Measurements from ENCODE around the gene CGB5.
A peak's percentile ranks its signal among the peaks of the same experiment; 100 is the strongest.
"Not testable (repeated sequence)": the region's sequence is repeated elsewhere in the genome, so short reads cannot be mapped to it uniquely, and the experiment has no call there.

Gene CGB5

DNA sequence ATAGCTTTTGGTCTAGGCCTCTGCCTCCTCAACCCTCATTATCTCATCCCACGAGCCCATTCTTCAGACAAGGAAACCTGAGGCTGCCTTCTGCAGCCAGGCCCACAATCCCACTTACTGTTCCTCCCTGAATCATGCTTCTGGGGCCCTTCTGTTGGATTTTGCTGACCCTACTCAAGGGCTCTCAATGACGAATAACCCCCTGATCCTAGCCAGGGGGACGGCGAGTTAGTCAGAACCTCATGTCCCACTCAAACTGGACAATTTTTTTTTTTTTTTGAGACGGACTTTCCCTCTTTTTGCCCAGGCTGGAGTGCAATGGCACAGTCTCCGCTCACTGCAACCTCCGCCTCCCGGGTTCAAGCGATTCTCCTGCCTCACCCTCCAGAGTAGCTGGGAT is 21.5 kb upstream of the CGB5 start:
- no peak for DNase-seq

GRCh38 chr19:49024233-49024632 is 19.4 kb upstream of the CGB5 start, which contains the start of gene CGB3:
Gene CGB3 (minus strand): TSS chr19:49024333. CDS start chr19:49023971, 362 bp downstream.
- not testable (repeated sequence) for DNase-seq

DNA sequence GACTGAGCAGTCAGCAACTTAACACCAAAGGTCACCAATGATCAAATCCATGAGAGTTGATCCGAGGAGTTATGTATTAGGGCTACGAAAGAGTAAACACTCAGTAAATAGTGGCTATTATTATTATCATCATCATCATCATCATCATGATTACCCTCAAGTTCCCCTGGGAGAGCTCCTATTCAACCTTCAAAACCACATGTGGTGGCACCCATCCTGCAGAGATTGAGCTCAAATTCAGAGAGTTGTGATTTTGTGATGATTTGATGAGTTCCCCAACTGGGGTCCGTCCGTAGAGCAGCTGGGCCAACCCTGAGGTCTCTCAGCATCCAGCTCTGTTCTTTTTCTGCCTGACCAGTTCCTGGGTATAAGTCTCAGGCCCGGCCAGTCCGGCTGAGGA is 18.6 kb upstream of the CGB5 start:
- DNase-seq, result not testable (repeated sequence)

DNA sequence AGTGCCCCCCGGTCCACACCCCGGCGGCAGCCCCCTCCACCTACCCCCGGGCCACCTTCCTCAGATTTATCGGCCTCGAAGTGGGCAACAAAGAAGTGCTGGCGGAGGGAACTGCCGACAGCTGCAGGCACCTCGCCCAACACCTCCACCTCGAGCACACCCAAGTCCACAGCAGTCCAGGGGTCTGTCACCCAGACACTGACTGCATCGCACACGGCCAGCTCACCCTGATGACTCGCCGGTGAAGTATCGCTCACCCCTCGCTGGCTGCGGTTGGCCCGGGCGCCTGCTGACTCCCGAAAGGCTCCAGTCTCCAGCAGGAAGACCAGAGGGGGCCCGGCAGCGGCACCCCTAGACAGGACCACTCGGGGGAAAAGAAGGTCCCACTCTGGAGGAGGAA is 18.0 kb upstream of the CGB5 start:
- not testable (repeated sequence) for DNase-seq

DNA sequence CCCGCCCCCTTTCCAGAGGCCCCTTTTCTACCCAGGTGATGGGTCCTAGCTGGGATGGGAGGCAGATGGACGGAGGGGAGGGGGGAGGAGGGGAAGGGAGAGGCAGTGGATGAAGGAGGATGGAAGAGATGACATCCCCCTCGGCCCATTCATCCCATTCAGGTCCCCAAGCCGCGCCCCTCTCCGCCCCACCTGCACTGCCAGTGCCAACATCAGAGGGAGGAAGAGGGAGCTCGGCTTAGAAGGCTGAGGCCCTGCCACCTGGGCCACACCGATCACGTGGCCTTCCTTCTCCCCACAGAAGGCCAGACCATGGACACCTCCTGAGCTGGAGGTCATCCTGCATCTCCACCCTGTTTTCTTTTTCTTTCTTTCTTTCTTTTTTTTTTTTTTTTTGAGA is 15.0 kb upstream of the CGB5 start:
- not testable (repeated sequence) for DNase-seq

GRCh38 chr19:49029749-49030148 is 13.9 kb upstream of the CGB5 start:
- DNase-seq, result not testable (repeated sequence)

DNA sequence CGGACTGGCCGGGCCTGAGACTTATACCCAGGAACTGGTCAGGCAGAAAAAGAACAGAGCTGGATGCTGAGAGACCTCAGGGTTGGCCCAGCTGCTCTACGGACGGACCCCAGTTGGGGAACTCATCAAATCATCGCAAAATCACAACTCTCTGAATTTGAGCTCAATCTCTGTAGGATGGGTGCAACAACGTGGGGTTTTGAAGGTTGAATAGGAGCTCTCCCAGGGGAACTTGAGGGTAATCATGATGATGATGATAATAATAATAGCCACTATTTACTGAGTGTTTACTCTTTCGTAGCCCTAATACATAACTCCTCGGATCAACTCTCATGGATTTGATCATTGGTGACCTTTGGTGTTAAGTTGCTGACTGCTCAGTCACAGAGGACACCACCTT is 13.3 kb upstream of the CGB5 start:
- not testable (repeated sequence) for DNase-seq

GRCh38 chr19:49031642-49032301 is 11.9 kb upstream of the CGB5 start, which contains the start of gene CGB2:
Gene CGB2 (plus strand): TSS chr19:49031890. CDS start chr19:49032096, 206 bp downstream.
- peak; percentile 94 to 96 for DNase-seq

DNA sequence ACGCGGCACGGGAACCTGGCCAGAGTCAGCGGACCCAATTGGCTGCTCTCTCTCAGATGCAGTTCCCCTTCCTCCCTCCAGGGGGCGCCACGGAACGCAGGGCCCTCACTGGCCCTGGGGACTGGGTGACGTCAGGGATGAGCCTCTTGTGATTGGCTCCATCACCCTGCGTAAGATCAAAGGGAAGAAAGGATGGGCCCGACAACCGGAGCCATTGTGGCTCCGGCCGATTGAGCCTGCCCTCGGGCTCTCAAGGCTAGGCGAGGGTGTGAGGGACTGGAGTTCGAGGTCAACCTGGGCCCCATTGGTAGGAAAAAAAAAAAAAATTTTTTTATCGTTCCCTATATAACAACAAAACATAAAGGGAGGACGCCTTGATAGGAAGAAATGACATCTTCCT is 6.8 kb upstream of the CGB5 start, which contains the start of gene CGB1:
Gene CGB1 (minus strand): TSS at position 81 of the 400 bp plus-strand sequence. CDS start 184 bp downstream, outside the sequence.
- peak; percentile 83 to 84 for DNase-seq

GRCh38 chr19:49038111-49038510 is 5.5 kb upstream of the CGB5 start:
- not testable (repeated sequence) for DNase-seq

GRCh38 chr19:49038557-49039276 is 4.9 kb upstream of the CGB5 start:
- DNase-seq, result not testable (repeated sequence)

GRCh38 chr19:49039736-49040135 is 3.9 kb upstream of the CGB5 start:
- DNase-seq, result not testable (repeated sequence)

DNA sequence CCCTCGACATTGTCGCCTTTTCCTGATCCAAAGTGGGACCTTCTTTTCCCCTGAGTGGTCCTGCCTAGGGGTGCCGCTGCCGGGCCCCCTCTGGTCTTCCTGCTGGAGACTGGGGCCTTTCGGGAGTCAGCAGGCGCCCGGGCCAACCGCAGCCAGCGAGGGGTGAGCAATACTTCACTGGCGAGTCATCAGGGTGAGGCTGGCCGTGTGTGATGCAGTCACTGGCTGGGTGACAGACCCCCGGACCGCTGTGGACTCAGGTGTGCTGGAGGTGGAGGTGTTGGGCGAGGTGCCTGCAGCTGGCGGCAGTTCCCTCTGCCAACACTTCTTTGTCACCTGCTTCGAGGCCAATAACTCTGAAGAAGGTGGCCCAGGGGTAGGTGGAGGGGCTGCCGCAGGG is 1.5 kb upstream of the CGB5 start:
- no peak for DNase-seq

GRCh38 chr19:49042666-49043065 is 982 bp upstream of the CGB5 start:
- not testable (repeated sequence) for DNase-seq

DNA sequence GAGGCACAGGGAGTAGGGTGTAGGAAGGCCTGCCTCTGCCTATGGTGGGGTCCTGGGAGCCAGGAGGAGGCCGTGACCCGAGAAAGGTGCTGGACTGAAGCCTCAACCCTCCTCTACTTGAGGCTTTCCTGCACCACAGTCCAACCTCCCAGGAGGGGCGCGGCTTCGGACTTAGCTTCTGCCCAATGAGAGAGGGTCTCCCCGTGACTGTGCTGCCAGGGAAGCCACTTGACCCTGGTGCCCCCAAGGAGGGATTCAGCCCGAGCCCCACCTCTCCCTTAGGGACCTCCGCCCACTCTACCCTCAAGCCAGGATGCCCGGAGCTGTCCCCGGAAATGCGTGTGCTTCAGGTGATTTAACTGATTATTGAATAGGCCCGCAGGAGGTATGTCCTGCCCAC is 5.4 kb downstream of the CGB5 start, which contains the start of gene CGB8:
Gene CGB8 (minus strand): TSS at position 101 of the 400 bp plus-strand sequence. CDS start 372 bp downstream, outside the sequence.
- not testable (repeated sequence) for DNase-seq

DNA sequence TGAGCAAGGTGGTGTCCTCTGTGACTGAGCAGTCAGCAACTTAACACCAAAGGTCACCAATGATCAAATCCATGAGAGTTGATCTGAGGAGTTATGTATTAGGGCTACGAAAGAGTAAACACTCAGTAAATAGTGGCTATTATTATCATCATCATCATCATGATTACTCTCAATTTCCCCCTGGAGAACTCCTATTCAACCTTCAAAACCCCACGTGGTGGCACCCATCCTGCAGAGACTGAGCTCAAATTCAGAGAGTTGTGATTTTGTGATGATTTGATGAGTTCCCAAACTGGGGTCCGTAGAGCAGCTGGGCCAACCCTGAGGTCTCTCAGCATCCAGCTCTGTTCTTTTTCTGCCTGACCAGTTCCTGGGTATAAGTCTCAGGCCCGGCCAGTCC is 6.2 kb downstream of the CGB5 start:
- DNase-seq, result not testable (repeated sequence)

DNA sequence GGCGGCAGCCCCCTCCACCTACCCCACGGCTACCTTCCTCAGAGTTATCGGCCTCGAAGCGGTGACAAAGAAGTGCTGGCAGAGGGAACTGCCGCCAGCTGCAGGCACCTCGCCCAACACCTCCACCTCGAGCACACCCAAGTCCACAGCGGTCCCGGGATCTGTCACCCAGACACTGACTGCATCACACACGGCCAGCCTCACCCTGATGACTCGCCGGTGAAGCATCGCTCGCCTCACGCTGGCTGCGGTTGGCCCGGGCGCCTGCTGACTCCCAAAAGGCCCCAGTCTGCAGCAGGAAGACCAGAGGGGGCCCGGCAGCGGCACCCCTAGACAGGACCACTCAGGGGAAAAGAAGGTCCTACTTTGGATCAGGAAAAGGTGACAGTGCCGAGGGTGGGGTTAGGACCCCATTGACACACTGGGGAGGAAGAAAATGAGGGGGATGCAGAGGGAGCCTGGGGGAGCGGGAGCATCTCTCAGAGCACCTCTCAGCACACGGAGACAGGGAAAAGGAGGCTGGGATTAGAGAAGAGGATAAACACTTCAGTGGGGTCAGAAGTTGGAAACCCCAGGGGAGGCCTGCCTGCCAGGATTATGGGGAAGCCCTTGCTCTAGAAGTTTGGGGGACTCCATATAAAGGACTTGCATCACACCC is 6.9 kb downstream of the CGB5 start:
- not testable (repeated sequence) for DNase-seq

DNA sequence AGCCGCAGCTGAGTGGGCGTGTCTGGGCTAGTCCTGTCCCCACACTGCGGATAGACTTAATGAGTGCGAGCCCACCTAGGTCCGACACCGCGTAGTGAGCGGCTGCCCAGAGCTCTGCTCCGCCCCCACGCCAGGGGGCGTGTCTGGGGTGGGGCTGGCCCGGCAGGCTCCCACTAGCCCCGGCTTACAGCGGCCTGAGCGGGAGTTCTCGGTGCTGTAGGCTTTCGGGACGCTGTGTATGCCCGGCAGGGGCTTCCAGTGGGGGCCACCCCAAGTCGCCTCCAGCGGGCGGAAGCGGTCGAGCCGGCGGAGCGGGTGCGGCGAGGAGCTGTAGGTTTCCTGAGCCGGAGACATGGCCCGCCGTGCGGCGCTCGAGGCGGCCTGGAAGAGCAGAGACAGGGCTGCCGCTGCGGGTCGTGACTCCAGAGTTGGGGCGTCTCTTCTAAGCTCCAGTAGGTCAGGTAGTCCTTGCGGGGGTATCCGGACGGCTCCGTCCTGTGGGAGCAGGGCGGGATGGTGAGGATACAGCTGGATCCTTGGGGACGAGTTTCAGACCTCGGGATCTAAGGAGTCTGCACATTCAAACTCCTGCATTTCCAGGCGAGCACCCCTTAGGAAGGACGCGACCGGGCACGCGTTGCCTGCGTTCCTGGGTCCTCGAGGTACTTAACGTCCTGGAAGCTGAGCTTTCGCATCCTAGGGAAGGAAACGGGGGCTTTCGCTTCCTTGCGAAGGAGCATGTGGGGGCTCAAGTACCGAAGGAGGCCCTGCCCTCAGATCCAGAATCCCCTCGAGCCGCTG is 12.7 kb downstream of the CGB5 start:
- DNase-seq, result peak; percentile 68 to 76

- DNase-seq, result not testable (repeated sequence)
Observed at GRCh38 chr19:49056902-49057596, 13.4 kb downstream of the CGB5 start.

DNA sequence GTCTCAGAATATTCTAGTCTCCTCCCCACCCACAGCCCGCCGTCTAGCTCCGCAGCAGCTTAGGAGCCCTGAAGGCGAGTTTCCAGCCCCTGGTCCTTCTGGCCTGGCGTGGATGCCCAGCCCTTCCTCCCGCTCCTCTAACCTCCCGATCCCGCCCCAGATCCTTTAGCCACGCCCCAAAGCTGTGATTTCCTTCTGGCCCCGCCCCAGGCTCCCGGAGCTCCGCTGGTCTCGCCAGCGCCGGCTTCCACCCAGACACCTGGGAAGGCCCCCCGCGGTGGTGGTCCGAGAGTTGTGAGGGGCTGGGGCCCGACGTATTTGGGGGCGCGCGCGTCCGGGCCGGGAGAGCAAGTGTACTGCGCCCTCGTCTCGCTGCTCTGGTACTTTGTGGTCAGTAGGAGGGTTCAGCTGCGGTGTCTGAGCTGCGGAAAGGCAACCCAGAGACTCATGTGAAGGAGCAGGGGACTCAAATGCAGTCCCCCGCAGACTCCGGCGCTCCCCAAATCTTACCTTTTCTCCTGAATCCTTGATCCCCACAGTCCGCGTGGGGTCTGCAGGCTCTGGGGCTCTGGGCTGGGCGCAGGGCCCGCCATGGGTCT is 14.1 kb downstream of the CGB5 start, which contains the start of gene CGB7:
Gene CGB7 (minus strand): TSS at position 114 of the 599 bp plus-strand sequence. CDS start 2,374 bp downstream, outside the sequence.
- DNase-seq, result peak; percentile 62 to 71

DNA sequence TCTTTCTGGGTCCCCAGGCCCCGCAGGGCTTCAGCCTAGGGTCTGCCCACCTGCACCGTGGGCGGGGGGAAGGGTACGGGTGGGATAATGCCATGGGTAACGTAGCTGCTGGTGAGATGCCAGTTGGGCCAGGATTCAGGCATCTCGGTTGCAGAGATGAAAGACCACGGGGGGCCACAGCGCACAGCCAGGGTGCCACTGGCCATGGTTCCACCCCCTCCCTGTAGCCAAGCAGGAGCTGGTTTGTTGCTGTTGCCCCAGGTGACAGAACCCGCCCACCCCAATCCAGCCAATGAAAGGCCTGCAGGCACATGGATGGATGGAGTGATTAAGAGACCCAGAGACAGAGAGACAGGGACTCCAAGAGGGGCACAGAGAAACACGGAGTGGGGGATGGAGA is 14.9 kb downstream of the CGB5 start:
- peak; percentile 60 to 64 for DNase-seq
